GM21447 (cell line): ENCODE data around the gene CTNNBIP1.

Experiments used
- ATAC-seq: cut with Tn5 transposase; IDR thresholded peaks from one replicate; pipeline ENCODE4 v1.9.1; 2021; ENCODE audit not compliant: unreplicated experiment

Gene CTNNBIP1

GRCh38 chr1:9905010-9905409, 5.1 kb downstream of the CTNNBIP1 start:
- ATAC-seq = no peak

DNA sequence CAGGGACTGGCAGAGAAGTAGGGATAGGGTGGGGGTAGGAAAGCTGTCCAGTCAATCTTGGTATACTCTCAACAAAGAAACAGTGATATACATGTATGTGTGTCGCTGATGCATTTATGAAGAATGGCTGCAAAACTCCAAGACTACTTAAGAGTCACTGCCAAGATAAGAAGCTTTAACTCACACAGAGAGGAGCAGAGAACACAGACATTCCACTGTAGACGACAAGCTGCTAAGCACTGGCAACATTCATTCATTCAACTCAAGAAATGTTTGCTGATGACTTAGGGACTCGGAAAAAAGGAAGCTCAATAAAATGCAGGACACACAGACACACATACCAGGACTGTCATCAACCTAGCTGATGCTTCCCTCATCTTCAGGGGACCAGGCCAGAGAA, 5.5 kb downstream of the CTNNBIP1 start:
- ATAC-seq = no peak

GRCh38 chr1:9903801-9904527, 6.1 kb downstream of the CTNNBIP1 start:
- no peak for ATAC-seq

GRCh38 chr1:9902060-9902452, 8.0 kb downstream of the CTNNBIP1 start:
- no peak for ATAC-seq

DNA sequence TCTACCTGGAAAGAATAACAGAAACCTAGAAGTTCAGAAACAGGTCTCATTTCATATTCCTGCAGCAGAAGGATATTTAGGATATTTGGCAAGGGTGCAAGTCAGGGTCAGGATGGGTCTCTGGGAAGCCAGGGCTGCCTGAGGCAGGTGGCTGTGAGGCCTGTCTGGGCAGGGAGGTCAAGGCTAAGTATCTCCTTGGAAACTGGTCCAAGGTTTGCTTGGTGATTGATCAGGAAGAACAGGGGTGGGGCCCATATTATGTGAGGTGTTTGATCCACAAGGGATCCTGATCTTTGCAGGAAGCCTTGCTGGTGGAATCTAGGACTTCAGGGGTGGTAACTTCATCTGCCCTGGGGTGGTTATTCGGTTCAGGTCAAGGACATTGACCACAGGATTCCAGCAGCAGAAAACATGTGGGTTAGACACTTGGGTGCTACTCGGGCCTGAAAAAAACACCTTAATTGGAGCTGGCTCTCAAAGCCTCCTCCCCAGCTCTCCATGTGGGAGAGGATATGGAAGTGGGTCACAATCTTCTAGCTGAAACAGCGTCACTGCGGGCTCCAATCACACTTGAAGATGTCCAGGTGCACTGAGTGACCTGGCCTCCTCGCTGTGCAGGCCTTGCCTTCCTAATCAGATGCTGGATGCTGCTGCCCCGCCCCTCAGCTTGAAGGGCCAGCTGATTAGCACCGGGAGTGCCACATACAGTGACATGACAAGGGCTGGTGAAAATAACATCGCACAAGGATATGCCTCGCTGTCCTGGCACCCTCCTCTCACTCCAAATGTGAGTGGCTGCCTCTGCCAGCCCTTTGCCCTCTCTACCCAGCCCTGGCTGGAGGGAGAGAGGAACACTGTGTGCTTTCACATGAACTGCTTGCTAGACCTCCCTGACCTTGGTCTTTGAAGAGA, 8.7 kb downstream of the CTNNBIP1 start:
- ATAC-seq = no peak

DNA sequence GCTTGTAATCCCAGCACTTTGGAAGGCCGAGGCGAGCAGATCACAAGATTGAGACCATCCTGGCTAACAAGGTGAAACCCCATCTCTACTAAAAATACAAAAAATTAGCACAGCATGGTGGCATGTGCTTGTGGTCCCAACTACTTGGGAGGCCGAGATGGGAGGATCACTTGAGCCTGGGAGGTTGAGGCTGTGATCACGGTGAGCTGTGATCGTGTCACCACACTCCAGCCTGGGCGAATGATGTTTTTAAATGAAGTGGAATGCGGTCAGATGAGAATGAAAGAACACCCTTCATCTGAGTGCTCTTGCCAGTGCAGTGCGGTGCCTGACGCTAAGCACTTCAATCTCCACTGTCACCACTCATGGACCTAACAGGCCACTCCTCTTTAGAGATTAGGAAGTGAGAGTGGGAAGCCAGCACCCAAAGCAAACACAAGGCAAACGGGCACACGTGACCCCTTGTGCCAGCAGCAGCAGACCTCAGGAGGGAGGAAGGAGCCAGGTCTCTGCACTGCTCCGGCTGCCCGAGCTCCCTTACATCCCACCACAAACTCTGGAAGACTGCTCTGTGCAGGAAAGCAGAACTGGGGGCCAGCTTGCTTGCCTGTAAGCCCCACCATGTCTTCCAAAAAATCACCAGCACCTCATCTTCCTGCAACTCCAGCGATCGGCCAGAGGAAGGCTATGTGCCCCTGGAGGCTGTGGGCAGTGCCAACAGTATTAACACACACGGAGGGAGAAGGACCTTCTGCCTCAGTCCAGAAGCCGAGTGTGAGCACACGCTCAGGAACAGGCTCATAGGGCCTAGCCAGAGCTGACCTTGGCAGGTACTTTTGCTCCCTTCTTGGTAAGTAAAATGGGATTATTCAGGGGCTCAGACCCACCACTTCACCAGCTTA, 9.7 kb downstream of the CTNNBIP1 start:
- no peak for ATAC-seq

- ATAC-seq = no peak
Observed at GRCh38 chr1:9894115-9894514, 16.0 kb downstream of the CTNNBIP1 start.

DNA sequence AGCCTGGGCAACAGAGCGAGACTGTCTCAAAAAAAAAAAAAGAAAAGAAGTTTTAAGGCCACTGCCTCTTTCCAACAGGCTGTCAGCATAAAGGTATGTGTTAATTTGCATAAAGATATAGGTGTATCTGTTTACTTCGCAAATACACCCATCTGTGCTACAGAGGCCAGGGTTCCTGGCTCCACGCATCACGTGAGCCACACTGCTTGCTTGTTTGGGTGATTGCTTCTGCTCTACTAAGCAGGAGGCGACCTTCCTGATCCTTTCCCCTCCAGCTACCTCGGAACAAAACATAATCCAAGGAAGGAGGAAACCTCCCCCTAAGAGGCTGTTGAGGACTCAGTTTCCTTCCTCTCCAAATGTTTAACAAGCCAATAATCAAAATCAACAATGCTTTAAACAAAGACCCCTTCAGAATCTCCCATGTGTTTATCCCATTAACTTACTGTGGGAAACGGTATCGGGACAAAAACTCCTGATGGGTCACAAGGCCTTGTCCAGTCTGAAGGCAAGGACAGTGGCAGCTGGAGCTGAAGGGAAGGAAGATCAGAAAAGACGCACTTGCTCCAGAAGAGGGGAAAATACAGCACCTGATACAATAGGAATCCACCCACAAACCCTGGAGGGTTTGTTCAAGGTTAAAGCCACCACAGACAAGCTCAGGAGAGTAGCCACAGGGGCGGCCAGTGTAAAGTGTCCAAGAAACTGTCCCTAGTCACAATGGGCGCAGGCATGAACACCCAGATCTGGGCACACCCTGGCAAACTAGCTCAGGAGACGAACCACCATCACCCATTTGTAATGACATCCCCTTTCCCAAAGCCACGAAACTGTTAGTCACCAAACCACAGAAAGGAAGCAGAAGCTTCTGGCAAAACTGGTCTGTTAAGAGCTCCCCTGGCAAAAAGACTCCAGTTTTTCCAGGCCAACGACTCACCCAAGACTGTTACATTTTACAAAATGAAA, 17.2 kb downstream of the CTNNBIP1 start:
- no peak for ATAC-seq

DNA sequence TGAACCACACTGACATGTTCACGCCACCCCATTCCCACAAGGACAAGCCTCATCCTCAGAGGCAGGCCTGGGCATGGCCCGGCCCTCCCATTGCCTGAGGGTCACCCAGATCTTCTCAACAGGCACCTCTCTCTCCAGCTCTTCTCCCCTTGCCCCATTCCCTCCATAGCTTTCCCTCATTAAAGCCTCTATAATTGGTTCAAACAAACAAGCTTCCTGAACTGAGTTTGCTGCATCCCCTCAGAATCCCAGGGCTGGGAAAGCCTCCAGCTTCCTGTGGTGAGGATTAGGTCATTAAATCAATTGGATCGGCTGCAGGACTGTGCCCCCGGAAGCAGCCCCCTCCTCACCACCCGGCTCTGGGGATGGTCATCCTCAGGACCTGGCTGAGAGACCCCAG, 18.9 kb downstream of the CTNNBIP1 start:
- ATAC-seq = no peak

GRCh38 chr1:9890224-9890731, 19.8 kb downstream of the CTNNBIP1 start:
- ATAC-seq = no peak

- no peak for ATAC-seq
Observed at GRCh38 chr1:9889411-9889810, 20.7 kb downstream of the CTNNBIP1 start.

DNA sequence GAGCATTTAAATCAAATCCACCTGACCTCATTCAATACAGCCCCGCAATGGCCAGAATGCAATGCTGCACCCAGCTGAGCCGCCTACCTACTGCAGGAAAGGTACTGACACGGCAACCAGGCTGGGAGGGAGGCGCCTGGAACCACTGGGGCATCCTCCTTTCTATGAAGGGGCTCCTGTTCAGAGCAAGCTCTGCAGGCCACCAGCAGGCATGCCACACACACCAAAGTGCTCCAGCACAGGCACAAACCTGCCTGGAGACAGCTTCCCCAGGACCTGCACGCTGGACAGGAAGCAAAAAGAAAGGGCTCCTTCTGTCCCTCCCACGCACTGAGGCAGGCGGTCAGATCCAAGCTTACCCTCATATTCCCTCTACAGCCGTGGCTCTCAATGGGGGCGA, 21.2 kb downstream of the CTNNBIP1 start:
- ATAC-seq = no peak

DNA sequence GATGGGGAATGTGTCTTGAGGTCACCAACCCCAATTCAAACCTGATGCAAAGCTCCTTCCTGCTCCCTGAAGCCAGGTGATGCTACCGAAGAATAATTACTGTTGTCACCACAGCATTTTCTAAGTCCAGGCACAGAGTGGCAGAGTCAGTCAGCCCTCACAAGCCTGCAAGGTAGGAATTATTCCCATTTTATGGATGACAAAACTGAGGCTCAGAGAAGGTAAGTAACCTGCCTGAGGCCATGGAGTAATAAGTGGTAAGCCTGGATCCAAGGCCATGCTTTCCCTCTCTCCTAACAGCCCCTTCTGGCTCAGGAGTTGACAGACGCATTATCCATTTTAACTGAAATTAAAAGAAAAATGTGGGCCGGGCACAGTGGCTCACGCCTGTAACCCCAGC, 23.0 kb downstream of the CTNNBIP1 start:
- ATAC-seq = no peak

GRCh38 chr1:9886092-9886742, 23.9 kb downstream of the CTNNBIP1 start:
- ATAC-seq = no peak

- no peak for ATAC-seq
Observed at GRCh38 chr1:9884805-9885204, 25.3 kb downstream of the CTNNBIP1 start.

- ATAC-seq = no peak
Observed at GRCh38 chr1:9883585-9884449, 26.3 kb downstream of the CTNNBIP1 start.

- ATAC-seq = no peak
Observed at GRCh38 chr1:9882945-9883303, 27.1 kb downstream of the CTNNBIP1 start.

DNA sequence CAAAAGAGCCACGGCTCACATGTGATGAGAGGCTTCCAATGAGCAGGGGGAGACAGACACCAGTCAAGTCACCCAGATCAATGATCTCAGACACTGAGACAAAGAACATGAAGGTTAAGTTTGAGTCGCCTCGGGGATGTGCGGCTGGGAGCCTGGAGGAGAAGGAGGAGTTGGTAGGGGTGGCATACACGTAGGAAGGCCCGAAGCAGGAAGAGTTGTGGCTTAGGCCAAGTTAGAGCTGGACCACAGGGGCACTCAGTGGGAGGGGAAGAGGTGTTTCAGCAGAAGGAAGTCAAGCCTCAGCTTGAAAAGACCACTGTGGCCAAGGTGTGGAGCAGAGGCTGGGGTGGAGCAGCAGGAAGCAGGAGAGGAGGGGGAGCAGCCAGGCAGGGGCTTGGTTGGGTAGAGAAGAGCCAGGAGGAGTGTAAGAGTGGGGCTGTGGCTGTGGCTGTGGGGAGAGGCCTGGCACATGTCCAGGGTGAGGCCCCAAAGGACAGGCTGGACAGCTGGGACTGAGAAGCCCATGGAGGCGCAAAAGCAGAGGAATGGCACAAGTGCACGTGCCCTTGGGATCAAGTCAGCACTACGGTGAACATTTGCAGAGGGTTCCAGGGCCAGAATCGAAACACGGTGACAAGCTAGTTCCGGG, 27.6 kb downstream of the CTNNBIP1 start:
- ATAC-seq = no peak
